Duodenal mucosa (tissue), 2 donors: ENCODE data around the gene NRM.

ENCODE experiments used
- H3K27ac ChIP-seq: one replicate; pipeline ENCODE4 v1.7.0; 2013; ENCODE audit warnings: low read depth, low read length
- H3K27me3 ChIP-seq, 2 donors: one replicate each; pipeline ENCODE4 v1.7.0; 2013; ENCODE audit warnings: low read length in 2 of 2, control low read depth in 1 of 2; ENCODE audit not compliant: insufficient read depth in 2 of 2, control insufficient read depth in 1 of 2
- H3K36me3 ChIP-seq, 2 donors: one replicate each; pipeline ENCODE4 v1.7.0; 2013; ENCODE audit warnings: low read length in 2 of 2, control low read depth in 1 of 2; ENCODE audit not compliant: insufficient read depth in 2 of 2, control insufficient read depth in 1 of 2
- H3K4me1 ChIP-seq, 2 donors: one replicate each; pipeline ENCODE4 v1.7.0; 2013; ENCODE audit warnings: low read length in 2 of 2, control low read depth in 1 of 2; ENCODE audit not compliant: insufficient read depth in 2 of 2, control insufficient read depth in 1 of 2
- H3K4me3 ChIP-seq, 2 donors: one replicate each; pipeline ENCODE4 v1.7.0; 2013; ENCODE audit warnings: low read length in 2 of 2, low read depth in 1 of 2
- H3K9ac ChIP-seq, 2 donors: one replicate each; pipeline ENCODE4 v1.7.0; 2013; ENCODE audit warnings: low read length in 2 of 2, low read depth in 1 of 2
- H3K9me3 ChIP-seq, 2 donors: one replicate each; pipeline ENCODE4 v1.7.0; 2013; ENCODE audit warnings: low read length in 2 of 2, control low read depth in 1 of 2; ENCODE audit not compliant: control insufficient read depth in 1 of 2

The NRM gene

GRCh38 chr6:30689022-30689865 lies 1.5 kb downstream of the NRM start:
- no peaks in the 10 kb centered on the region for H3K27me3 ChIP-seq
- H3K9me3 ChIP-seq = no peaks in the 10 kb centered on the region
- no peak overlapping the region for H3K9ac ChIP-seq
- H3K36me3 ChIP-seq = no peaks in the 10 kb centered on the region
- no peak overlapping the region for H3K4me3 ChIP-seq
- peaks cover 32 to 37% of the 10 kb centered on the region in 2 donors for H3K4me1 ChIP-seq
- no peak overlapping the region for H3K27ac ChIP-seq

DNA sequence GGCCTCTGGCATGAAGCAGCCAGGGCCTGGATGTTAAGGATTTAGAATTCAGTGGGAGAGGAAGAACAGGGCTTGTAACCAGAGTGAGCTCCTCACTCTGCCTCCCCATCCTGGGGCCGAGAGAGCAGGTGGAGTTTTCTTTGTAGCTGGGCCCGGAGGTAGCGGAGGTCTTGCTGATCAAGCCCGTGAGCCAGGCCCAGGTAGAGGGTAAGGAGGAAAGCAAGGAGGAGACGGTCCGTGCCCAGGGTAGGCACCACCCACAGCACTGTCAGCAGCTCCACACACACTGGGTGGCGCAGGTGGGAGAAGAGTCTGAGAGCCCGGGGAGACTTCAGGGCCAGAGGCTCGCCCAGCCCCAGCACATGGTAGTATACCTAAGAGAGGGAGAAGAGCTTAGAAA lies 2.2 kb downstream of the NRM start:
- peak overlapping the region; percentile 91 for H3K27ac ChIP-seq
- H3K27me3 ChIP-seq = no peaks in the 10 kb centered on the region
- H3K9me3 ChIP-seq = no peaks in the 10 kb centered on the region
- H3K4me1 ChIP-seq = peaks cover 33 to 37% of the 10 kb centered on the region in 2 donors
- H3K36me3 ChIP-seq = no peaks in the 10 kb centered on the region
- peak overlapping the region in 1 of 2 donors; percentile 72 for H3K9ac ChIP-seq
- H3K4me3 ChIP-seq = peak overlapping the region in 1 of 2 donors; percentile 92

DNA sequence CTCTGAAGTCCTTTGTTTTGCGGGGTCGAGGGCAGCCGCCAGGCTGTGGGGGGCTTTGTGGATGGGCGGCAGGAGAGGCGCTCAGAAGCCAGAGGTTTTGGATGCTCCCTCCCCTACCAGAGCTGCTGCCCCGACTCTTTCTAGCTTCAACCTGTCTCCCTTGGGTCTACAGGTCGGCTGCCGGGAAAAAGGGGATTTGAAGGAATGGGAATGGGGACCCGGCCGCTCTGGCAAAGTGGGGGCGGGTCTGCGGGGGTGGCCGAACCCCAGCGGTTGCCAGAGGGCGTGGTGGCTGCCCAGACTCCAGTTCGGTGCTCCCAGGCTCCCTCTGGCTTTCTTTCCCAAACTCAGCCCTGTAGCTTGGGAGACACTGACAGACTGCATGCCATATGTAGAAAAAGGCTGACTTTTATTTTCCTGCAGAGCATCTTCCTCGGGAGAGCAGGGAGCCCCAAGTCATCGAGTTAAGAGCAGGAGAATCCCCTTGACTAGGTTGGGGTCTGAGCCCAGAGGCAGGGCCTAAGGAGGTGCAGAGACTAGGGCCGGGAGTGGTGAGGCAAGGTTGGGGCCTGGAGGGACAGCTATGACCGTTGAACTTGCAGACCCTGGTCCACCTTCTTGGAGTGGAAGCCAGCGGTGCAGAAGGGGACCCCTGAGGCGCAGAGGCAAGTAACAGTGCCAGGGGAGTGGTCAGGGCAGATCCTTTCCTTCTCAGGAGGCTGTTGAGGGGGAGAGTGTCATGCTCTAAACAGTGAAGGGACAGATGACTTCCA lies 2.9 kb downstream of the NRM start:
- H3K36me3 ChIP-seq = no peaks in the 10 kb centered on the region
- no peaks in the 10 kb centered on the region for H3K27me3 ChIP-seq
- no peaks in the 10 kb centered on the region for H3K9me3 ChIP-seq
- H3K4me1 ChIP-seq = peaks cover 37% of the 10 kb centered on the region in 2 donors
- peak overlapping the region; percentile 85 to 92 for H3K4me3 ChIP-seq
- peak overlapping the region; percentile 72 to 79 for H3K9ac ChIP-seq
- peak overlapping the region; percentile 91 for H3K27ac ChIP-seq

GRCh38 chr6:30686908-30687658 lies 3.7 kb downstream of the NRM start:
- Histone ChIP-seq H3K9ac (peak overlapping the region; percentile 72 to 79), H3K27me3 (no peaks in the 10 kb centered on the region), H3K27ac (peak overlapping the region; percentile 91), H3K4me3 (peak overlapping the region; percentile 85 to 92), H3K36me3 (no peaks in the 10 kb centered on the region), H3K9me3 (no peaks in the 10 kb centered on the region), H3K4me1 (peaks cover 37 to 41% of the 10 kb centered on the region in 2 donors)

DNA sequence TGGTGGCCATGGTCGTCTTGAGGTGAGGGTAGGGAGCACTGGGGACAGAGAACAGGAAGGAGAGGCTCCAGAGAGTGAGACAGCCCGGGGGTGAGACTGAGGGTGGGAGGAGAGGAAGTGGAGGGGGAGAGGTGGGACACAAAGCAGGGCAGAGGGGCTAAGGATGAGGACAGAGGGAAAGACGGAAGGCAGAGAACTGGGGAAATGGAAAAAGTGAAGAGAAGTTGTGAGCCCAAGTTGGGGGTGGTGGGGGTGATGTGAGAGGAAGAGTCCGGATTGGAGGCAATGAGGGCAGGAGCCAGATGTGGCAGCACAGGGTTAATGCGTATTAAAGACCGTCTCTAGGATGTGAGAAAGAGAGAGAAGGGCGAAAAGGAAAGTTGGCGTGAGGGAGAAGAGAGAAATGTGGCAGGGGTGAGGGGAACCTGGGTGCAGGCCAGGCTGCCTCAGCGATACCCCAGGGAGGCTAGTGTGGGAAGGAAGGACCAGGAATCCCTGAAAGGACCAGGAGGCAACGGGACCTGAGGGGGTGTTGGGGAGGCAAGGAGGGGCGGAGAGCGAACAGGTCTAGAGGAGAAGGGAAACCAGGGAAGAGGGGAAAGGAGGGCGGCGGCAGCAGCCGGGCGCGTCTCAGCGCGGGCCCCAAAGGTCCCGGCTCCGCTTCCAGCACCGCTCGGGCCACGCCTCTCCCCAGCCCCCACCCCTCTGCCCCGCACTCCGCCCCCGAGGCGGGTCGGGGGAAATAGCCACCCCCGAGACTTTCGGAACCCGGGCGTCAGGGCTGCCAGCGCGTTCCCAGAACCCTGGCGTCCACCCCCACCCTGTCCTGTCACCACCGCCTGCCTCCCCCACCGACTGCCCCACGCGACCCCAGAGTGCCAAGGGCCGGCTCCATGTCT lies 4.5 kb downstream of the NRM start, which contains the start of gene PPP1R18:
Gene PPP1R18 (minus strand): TSS at position 637 of the 899 bp plus-strand sequence. CDS start 627 bp downstream, at position 10.
- Histone ChIP-seq H3K27me3 (no peaks in the 10 kb centered on the region), H3K4me1 (peaks cover 33 to 46% of the 10 kb centered on the region in 2 donors), H3K9me3 (no peaks in the 10 kb centered on the region), H3K4me3 (peak within 1 kb of the TSS; percentile 85 to 92), H3K27ac (peak within 1 kb of the TSS; percentile 91), H3K9ac (peak within 1 kb of the TSS; percentile 72 to 79), H3K36me3 (no peaks in the 10 kb centered on the region)

DNA sequence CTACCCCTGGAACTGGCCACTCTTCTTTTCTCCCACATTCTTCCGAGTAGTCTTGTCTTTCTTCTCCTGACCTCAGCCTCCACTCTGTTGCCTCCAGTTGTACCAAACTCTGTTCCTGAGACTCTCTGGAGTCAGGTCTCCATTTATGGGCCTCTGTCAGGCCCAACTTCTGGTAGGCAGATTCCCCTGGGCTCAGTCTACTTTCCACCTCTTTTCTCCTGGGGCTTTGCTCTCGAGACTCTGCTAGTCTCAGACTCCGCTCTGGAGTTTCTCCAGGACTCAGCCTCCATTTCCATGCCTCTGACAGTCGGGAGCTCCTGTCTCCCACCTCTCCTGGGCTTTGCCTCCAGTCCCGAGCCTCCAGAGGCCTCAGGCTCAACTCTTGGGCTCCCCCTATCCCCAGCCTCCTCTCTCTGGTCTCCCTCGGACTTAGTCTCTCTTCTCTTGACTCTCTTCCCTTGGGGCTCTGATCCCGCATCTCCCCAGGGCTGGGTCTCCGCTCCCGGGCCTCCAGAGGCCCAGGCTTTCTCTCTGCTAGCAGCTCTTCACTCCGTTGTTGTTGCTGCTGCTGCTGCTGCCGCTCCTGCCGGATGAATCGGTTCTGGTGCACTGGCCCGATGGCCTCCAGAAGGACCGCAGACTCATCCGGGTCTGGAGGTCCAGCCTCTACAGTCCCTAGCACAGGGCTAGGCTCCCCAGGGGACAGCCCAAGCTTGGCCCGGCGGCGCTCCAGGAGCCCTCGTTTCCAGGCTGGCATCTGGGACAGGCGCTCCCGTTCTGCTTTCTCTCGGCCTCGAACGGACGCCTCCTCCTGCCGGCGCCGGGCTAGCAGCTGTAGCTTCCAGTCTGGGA lies 5.4 kb downstream of the NRM start:
- no peaks in the 10 kb centered on the region for H3K9me3 ChIP-seq
- H3K36me3 ChIP-seq = no peaks in the 10 kb centered on the region
- peak overlapping the region; percentile 85 to 92 for H3K4me3 ChIP-seq
- H3K9ac ChIP-seq = peak overlapping the region; percentile 55 to 72
- no peaks in the 10 kb centered on the region for H3K27me3 ChIP-seq
- H3K4me1 ChIP-seq = peaks cover 31 to 45% of the 10 kb centered on the region in 2 donors
- H3K27ac ChIP-seq = peak overlapping the region; percentile 91

GRCh38 chr6:30684386-30685156 lies 6.2 kb downstream of the NRM start:
- Histone ChIP-seq H3K27me3 (no peaks in the 10 kb centered on the region), H3K4me1 (peaks cover 31 to 45% of the 10 kb centered on the region in 2 donors), H3K4me3 (peak overlapping the region; percentile 85 to 92), H3K36me3 (no peaks in the 10 kb centered on the region), H3K9ac (peak overlapping the region; percentile 55 to 72), H3K27ac (peak overlapping the region; percentile 91), H3K9me3 (no peaks in the 10 kb centered on the region)

GRCh38 chr6:30683980-30684338 lies 6.8 kb downstream of the NRM start:
- H3K9ac ChIP-seq = peak overlapping the region; percentile 55 to 72
- peaks cover 32 to 44% of the 10 kb centered on the region in 2 donors for H3K4me1 ChIP-seq
- H3K4me3 ChIP-seq = peak overlapping the region; percentile 85 to 92
- H3K27me3 ChIP-seq = no peaks in the 10 kb centered on the region
- H3K27ac ChIP-seq = peak overlapping the region; percentile 85
- H3K36me3 ChIP-seq = no peaks in the 10 kb centered on the region
- H3K9me3 ChIP-seq = no peaks in the 10 kb centered on the region
